Spleen (tissue), 11 donors: ENCODE measurements around the gene SMPDL3B. TPM values are rescaled to one million over a fixed set of nuclear protein-coding genes. Genes with fewer than 3 reads are reported as not detected.

Source experiments
- DNase-seq: peaks from one replicate; pipeline ENCODE4 v3.0.0-alpha.2; 2020
- H3K27ac ChIP-seq, 8 donors: fragments of 200-600 bp; sonication (generic) in 7 of 8; 1 replicate in 4 of 8; 2 replicates in 4 of 8; pipeline versions ENCODE4 v1.5.0 to v1.8.0; 2016 to 2021; ENCODE audit warnings: inconsistent platforms in 4 of 8, mild to moderate bottlenecking in 4 of 8, moderate library complexity in 1 of 8
- H3K27me3 ChIP-seq, 7 donors: fragments of 200-600 bp; sonication (generic) in 6 of 7; replicated peaks in 1 of 7; 1 replicate in 4 of 7; 2 replicates in 3 of 7; pipeline versions ENCODE4 v1.5.0 to v1.8.0; 2016 to 2021; ENCODE audit warnings: inconsistent platforms in 3 of 7, mild to moderate bottlenecking in 1 of 7
- H3K36me3 ChIP-seq, 6 donors: fragments of 200-600 bp; sonication (generic) in 5 of 6; 1 replicate in 4 of 6; 2 replicates in 2 of 6; pipeline versions ENCODE4 v1.5.0 to v1.8.0; 2016 to 2021; ENCODE audit warnings: inconsistent platforms in 2 of 6
- H3K4me1 ChIP-seq, 6 donors: fragments of 200-600 bp; sonication (generic) in 5 of 6; 1 replicate in 3 of 6; 2 replicates in 3 of 6; pipeline versions ENCODE4 v1.5.0 to v1.8.0; 2016 to 2021; ENCODE audit warnings: inconsistent platforms in 3 of 6
- H3K4me3 ChIP-seq, 8 donors: fragments of 200-600 bp; sonication (generic) in 7 of 8; 1 replicate in 4 of 8; 2 replicates in 4 of 8; pipeline versions ENCODE4 v1.5.0 to v1.8.0; 2016 to 2021; ENCODE audit warnings: inconsistent platforms in 4 of 8, mild to moderate bottlenecking in 4 of 8, moderate library complexity in 2 of 8
- H3K9me3 ChIP-seq, 8 donors: fragments of 200-600 bp; sonication (generic) in 7 of 8; 1 replicate in 4 of 8; 2 replicates in 4 of 8; pipeline versions ENCODE4 v1.5.0 to v1.8.0; 2016 to 2021; ENCODE audit warnings: inconsistent platforms in 4 of 8
- POLR2A ChIP-seq, 3 donors: fragments of 450-650 bp; IDR thresholded peaks; one replicate each; pipeline ENCODE4 v1.5.1; 2017; ENCODE audit warnings: antibody characterized with exemption in 3 of 3, mild to moderate bottlenecking in 1 of 3
- POLR2AphosphoS5 ChIP-seq, 3 donors: sonication (generic); formaldehyde crosslinking; IDR thresholded peaks; one replicate each; pipeline ENCODE4 v1.5.1; 2017; ENCODE audit warnings: antibody characterized with exemption in 3 of 3
- WGBS, 5 donors: extraction: QIAGEN DNeasy Blood & Tissue Kit in 3 of 5; methylation state at CpG; one replicate each; pipeline versions ENCODE4 v1.1.5 to v1.1.7; 2013 to 2018; 5-methylcytosine and 5-hydroxymethylcytosine counted together
- intact Hi-C: fragments of 100-400 bp; cut with DNase I; formaldehyde crosslinking; loops from one replicate; pipeline ENCODE4 v1.15.0; 2023; ENCODE audit warnings: low total_unique reads
- polyA plus RNA-seq, 3 donors: library from polyadenylated mRNA; stranded (reverse); fragments of 200-250 nt; gene quantifications; one replicate each; pipeline ENCODE4 v1.2.1, GENCODE V29; 2013
- total RNA-seq, 7 donors: library from RNA; depleted of rRNA in 3 of 7; stranded (reverse); fragments of >200 nt in 3 of 7; fragmentation: NEBNext Ultra II Directional in 4 of 7; extraction: Animal tissue kit (Norgen Biotek cat#: 25700) in 4 of 7; gene quantifications; one replicate each; pipeline versions ENCODE4 v1.1.0 to v1.2.1, GENCODE V29; 2016 to 2021
- TF ChIP-seq, protein P1 (sequence below), 11 experiments: fragments of 200-600 bp in 7 of 11; fragments of 450-650 bp in 4 of 11; sonication (generic) in 4 of 11; IDR thresholded peaks in 8 of 11; conservative IDR thresholded peaks in 3 of 11; 1 replicate in 7 of 11; 2 replicates in 4 of 11; pipeline versions ENCODE4 v1.4.0 to v1.8.0; 2016 to 2021; ENCODE audit warnings: antibody characterized with exemption in 11 of 11, inconsistent platforms in 4 of 11, mild to moderate bottlenecking in 1 of 11
- donor health status: healthy with polysubstance abuse.
- donor health status: DM: no; HTN: no; CAD: no; lungs with moderate emphysema.
- donor health status: DM: no; HTN: no; CAD: no.
- donor health status: Bipolar disorder and iron deficiency.
- donor health status: healthy.
- donor health status: DM: no; HTN: no; CAD: no.
- donor health status: DM: yes; HTN: yes; CAD: no.

SMPDL3B gene
- total and polyA plus RNA-seq, 10 donors: 0.13 to 2.5 (median 1.3) TPM; not detected in 1

DNA sequence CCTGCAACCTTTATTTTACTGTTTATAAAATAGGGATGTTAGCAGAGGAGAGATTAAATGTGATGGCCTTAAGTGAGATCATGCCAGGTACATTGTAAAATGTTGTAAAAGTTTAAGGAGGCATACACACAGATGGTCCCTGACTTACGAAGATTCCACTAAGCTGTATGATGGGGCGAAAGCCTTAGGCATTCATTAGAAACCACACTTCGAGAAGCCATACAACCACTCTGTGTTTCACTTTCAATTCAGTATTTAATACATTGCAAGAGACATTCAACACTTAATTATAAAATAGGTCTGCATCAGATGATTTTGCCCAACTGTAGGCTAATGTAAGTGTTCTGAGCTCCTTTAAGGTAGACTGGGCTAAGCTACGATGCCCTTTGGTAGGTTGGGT, 3.7 kb downstream of the SMPDL3B start:
- Histone ChIP-seq H3K4me1 (peaks cover 0 to 57% (median 20%) of the 10 kb centered on the region in 6 donors), H3K4me3 (no peak overlapping the region), H3K36me3 (no peaks in the 10 kb centered on the region), H3K27me3 (peaks cover 0 to 30% (median 0%) of the 10 kb centered on the region in 7 donors), H3K9me3 (no peaks in the 10 kb centered on the region), H3K27ac (no peak overlapping the region)
- no peak for DNase-seq
- intact Hi-C loops: no loop called here
- TF ChIP-seq, protein P1, sequence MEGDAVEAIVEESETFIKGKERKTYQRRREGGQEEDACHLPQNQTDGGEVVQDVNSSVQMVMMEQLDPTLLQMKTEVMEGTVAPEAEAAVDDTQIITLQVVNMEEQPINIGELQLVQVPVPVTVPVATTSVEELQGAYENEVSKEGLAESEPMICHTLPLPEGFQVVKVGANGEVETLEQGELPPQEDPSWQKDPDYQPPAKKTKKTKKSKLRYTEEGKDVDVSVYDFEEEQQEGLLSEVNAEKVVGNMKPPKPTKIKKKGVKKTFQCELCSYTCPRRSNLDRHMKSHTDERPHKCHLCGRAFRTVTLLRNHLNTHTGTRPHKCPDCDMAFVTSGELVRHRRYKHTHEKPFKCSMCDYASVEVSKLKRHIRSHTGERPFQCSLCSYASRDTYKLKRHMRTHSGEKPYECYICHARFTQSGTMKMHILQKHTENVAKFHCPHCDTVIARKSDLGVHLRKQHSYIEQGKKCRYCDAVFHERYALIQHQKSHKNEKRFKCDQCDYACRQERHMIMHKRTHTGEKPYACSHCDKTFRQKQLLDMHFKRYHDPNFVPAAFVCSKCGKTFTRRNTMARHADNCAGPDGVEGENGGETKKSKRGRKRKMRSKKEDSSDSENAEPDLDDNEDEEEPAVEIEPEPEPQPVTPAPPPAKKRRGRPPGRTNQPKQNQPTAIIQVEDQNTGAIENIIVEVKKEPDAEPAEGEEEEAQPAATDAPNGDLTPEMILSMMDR (IDR thresholded peaks at IDR 0.05 in 8 of 11, conservative IDR thresholded peaks at IDR 0.05 in 3 of 11): no peak
- 75 to 84% (median 82%) methylated on average over 4 of the region's 4 CpGs for WGBS, 5 donors

DNA sequence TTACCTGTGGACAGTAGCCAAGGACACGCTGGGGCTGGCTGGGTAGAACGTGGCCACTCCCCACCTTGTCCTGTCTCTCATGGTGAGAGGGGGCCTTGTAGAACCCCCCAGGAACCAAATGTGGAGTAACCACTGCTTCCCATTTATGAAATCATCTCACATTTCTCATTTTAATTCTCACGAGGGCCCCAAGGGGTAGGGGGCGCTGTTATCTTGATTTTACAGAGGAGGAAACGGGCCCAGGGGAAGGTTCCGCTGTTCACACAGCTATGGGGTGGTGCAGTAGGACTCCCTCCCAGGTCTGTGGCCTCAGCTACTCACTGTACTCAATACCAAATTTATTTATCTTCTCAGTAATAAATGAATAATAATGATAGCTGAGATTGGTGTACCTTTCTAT, 5.5 kb downstream of the SMPDL3B start:
- intact Hi-C loops: no loop called here
- 11 to 37% (median 16%) methylated on average over 6 of the region's 6 CpGs for WGBS, 5 donors
- Histone ChIP-seq H3K36me3 (no peaks in the 10 kb centered on the region), H3K4me1 (peaks cover 0 to 63% (median 17%) of the 10 kb centered on the region in 6 donors), H3K9me3 (no peaks in the 10 kb centered on the region), H3K27ac (peak overlapping the region in 4 of 8 donors; percentile 5 to 89 (median 76)), H3K27me3 (peaks cover 0 to 12% (median 0%) of the 10 kb centered on the region in 7 donors), H3K4me3 (no peak overlapping the region)
- TF ChIP-seq POLR2AphosphoS5 (IDR thresholded peaks at IDR 0.05) (no peak), POLR2A (IDR thresholded peaks at IDR 0.05) (no peak)
- TF ChIP-seq, protein P1 (IDR thresholded peaks at IDR 0.05 in 8 of 11, conservative IDR thresholded peaks at IDR 0.05 in 3 of 11): peak in 8 of 11 experiments; percentile 14 to 60 (median 44)
- peak; percentile 88 for DNase-seq

GRCh38 chr1:27940870-27941560, 6.2 kb downstream of the SMPDL3B start:
- intact Hi-C loops: no loop called here

More at GRCh38 chr1:27940870-27941560, 6.2 kb downstream of the SMPDL3B start:
- peaks cover 0 to 60% (median 15%) of the 10 kb centered on the region in 6 donors for H3K4me1 ChIP-seq
- 90 to 98% (median 95%) methylated on average over 9 of the region's 9 CpGs for WGBS, 5 donors
- H3K9me3 ChIP-seq: no peaks in the 10 kb centered on the region
- peaks cover 0 to 5% (median 0%) of the 10 kb centered on the region in 7 donors for H3K27me3 ChIP-seq
- peak; percentile 32 for DNase-seq
- TF ChIP-seq POLR2A (IDR thresholded peaks at IDR 0.05) (no peak), POLR2AphosphoS5 (IDR thresholded peaks at IDR 0.05) (no peak)
- TF ChIP-seq, protein P1 (IDR thresholded peaks at IDR 0.05 in 8 of 11, conservative IDR thresholded peaks at IDR 0.05 in 3 of 11): no peak
- peak overlapping the region in 4 of 8 donors; percentile 43 to 89 (median 76) for H3K27ac ChIP-seq
- H3K36me3 ChIP-seq: no peaks in the 10 kb centered on the region
- H3K4me3 ChIP-seq: peak overlapping the region in 1 of 8 donors; percentile 53
